CD14-positive monocyte (primary cell): Measurements from ENCODE around the gene SARNP. TPM values are rescaled to one million over a fixed set of nuclear protein-coding genes. Genes with fewer than 3 reads are reported as not detected.

ENCODE experiments used
- DNase-seq, 3 donors: peaks; one replicate each; pipeline ENCODE4 v3.0.0-alpha.2; 2011 to 2022
- H2AFZ ChIP-seq: 2 replicates; pipeline ENCODE4 v1.6.0; 2012; ENCODE audit warnings: mild to moderate bottlenecking, low read depth, low read length, inconsistent platforms; ENCODE audit not compliant: insufficient read depth, poor library complexity, severe bottlenecking
- H3K27ac ChIP-seq, 2 donors: 1 replicate in 1 of 2; 2 replicates in 1 of 2; pipeline ENCODE4 v1.5.1; 2012 to 2013; ENCODE audit warnings: low read length in 2 of 2, control low read depth in 1 of 2, inconsistent platforms in 1 of 2, low read depth in 1 of 2, mild to moderate bottlenecking in 1 of 2
- H3K27me3 ChIP-seq, 2 donors: one replicate each; pipeline versions ENCODE4 v1.6.0 to v1.6.1; 2011 to 2013; ENCODE audit warnings: low read length in 2 of 2; ENCODE audit not compliant: control insufficient read depth in 2 of 2, insufficient read depth in 2 of 2
- H3K36me3 ChIP-seq, 2 donors: replicated peaks in 1 of 2; 1 replicate in 1 of 2; 2 replicates in 1 of 2; pipeline versions ENCODE4 v1.5.1 to v1.6.1; 2012 to 2013; ENCODE audit warnings: low read length in 2 of 2, control low read depth in 1 of 2, inconsistent platforms in 1 of 2, mild to moderate bottlenecking in 1 of 2; ENCODE audit not compliant: insufficient read depth in 2 of 2, control insufficient read depth in 1 of 2
- H3K4me1 ChIP-seq, 2 donors: 1 replicate in 1 of 2; 2 replicates in 1 of 2; pipeline versions ENCODE4 v1.5.1 to v1.6.1; 2012 to 2013; ENCODE audit warnings: low read length in 2 of 2, control low read depth in 1 of 2, inconsistent platforms in 1 of 2, mild to moderate bottlenecking in 1 of 2, moderate library complexity in 1 of 2; ENCODE audit not compliant: insufficient read depth in 2 of 2, control insufficient read depth in 1 of 2
- H3K4me2 ChIP-seq: replicated peaks from 2 replicates; pipeline ENCODE3; 2012; ENCODE audit warnings: low read length, moderate library complexity, mild to moderate bottlenecking; ENCODE audit not compliant: poor library complexity, severe bottlenecking; ENCODE audit errors: extremely low read depth
- H3K4me3 ChIP-seq, 3 experiments: fragments of 200-600 bp in 1 of 3; sonication (generic) in 1 of 3; replicated peaks in 1 of 3; 1 replicate in 2 of 3; 2 replicates in 1 of 3; pipeline ENCODE4 v1.5.1; 2011 to 2013; ENCODE audit warnings: low read length in 3 of 3, mild to moderate bottlenecking in 3 of 3, control low read depth in 2 of 3, low read depth in 2 of 3, inconsistent platforms in 1 of 3, moderate library complexity in 1 of 3
- H3K79me2 ChIP-seq: 2 replicates; pipeline ENCODE4 v1.6.0; 2012; ENCODE audit warnings: mild to moderate bottlenecking, control low read depth, inconsistent platforms, low read length, moderate library complexity; ENCODE audit not compliant: insufficient read depth
- H3K9ac ChIP-seq: 2 replicates; pipeline ENCODE4 v1.6.0; 2017; ENCODE audit warnings: low read length, mild to moderate bottlenecking; ENCODE audit not compliant: insufficient read depth, poor library complexity, severe bottlenecking
- H3K9me3 ChIP-seq, 2 donors: replicated peaks in 1 of 2; 1 replicate in 1 of 2; 2 replicates in 1 of 2; pipeline versions ENCODE4 v1.5.1 to v1.6.1; 2012 to 2013; ENCODE audit warnings: low read length in 2 of 2, control low read depth in 1 of 2; ENCODE audit not compliant: control insufficient read depth in 1 of 2, insufficient read depth in 1 of 2
- H4K20me1 ChIP-seq: 2 replicates; pipeline ENCODE4 v1.6.0; 2012; ENCODE audit warnings: mild to moderate bottlenecking, low read length, control low read depth, moderate library complexity; ENCODE audit not compliant: insufficient read depth
- H3K27ac Mint-ChIP-seq, 7 donors: one replicate each; pipeline ENCODE4 v1.8.0; 2020; ENCODE audit warnings: mild to moderate bottlenecking in 7 of 7, mixed read lengths in 7 of 7, moderate library complexity in 6 of 7, inconsistent platforms in 2 of 7
- H3K27me3 Mint-ChIP-seq, 3 donors: one replicate each; pipeline ENCODE4 v1.8.0; 2021 to 2022; ENCODE audit warnings: low read depth in 3 of 3, mild to moderate bottlenecking in 3 of 3, mixed read lengths in 3 of 3, moderate library complexity in 3 of 3, inconsistent platforms in 1 of 3
- H3K36me3 Mint-ChIP-seq, 2 donors: one replicate each; pipeline ENCODE4 v1.8.0; 2020; ENCODE audit warnings: mixed read lengths in 2 of 2, inconsistent platforms in 1 of 2, mild to moderate bottlenecking in 1 of 2
- H3K4me1 Mint-ChIP-seq: one replicate; pipeline ENCODE4 v1.8.0; 2020; ENCODE audit warnings: mild to moderate bottlenecking, mixed read lengths
- H3K4me3 Mint-ChIP-seq, 2 donors: one replicate each; pipeline ENCODE4 v1.8.0; 2020; ENCODE audit warnings: mild to moderate bottlenecking in 2 of 2, mixed read lengths in 2 of 2, moderate library complexity in 1 of 2
- H3K9me3 Mint-ChIP-seq, 7 donors: one replicate each; pipeline ENCODE4 v1.8.0; 2020 to 2022; ENCODE audit warnings: mixed read lengths in 7 of 7, mild to moderate bottlenecking in 6 of 7, moderate library complexity in 6 of 7, inconsistent platforms in 2 of 7
- CTCF ChIP-seq: fragments of 200-600 bp; IDR thresholded peaks from one replicate; pipeline ENCODE4 v1.8.0; 2022; ENCODE audit warnings: antibody characterized with exemption, mild to moderate bottlenecking
- WGBS: methylation state at CpG from one replicate; pipeline ENCODE4 v1.1.5; 2013; ENCODE audit warnings: missing lambda C conversion rate; ENCODE audit not compliant: insufficient coverage; 5-methylcytosine and 5-hydroxymethylcytosine counted together
- intact Hi-C, 2 donors: fragments of 100-400 bp; cut with micrococcal nuclease; formaldehyde crosslinking; loops; one replicate each; pipeline versions ENCODE4 v1.15.0 to v1.15.1; 2023
- polyA plus RNA-seq, 3 donors: library from polyadenylated mRNA; depleted of rRNA in 1 of 3; unstranded in 2 of 3; stranded (reverse) in 1 of 3; fragments of 300-500 nt in 2 of 3; fragments of >200 nt in 1 of 3; fragmentation: Illumina TruSeq in 2 of 3; gene quantifications; 1 replicate in 2 of 3; 2 replicates in 1 of 3; pipeline ENCODE4 v1.2.3, GENCODE V29; 2012 to 2021

SARNP gene
- polyA plus RNA-seq, 3 donors = 28.9 to 139 (median 98.6) TPM

GRCh38 chr12:55847033-55847432, 29.5 kb upstream of the SARNP start:
- H3K4me1 ChIP-seq = peaks cover 29 to 33% of the 10 kb centered on the region in 2 donors
- H2AFZ ChIP-seq = no peak overlapping the region
- Mint-ChIP-seq H3K4me3 (no peak overlapping the region), H3K36me3 (no peaks in the 10 kb centered on the region), H3K4me1 (peaks cover 47% of the 10 kb centered on the region), H3K27ac (peak overlapping the region; percentile 90 to 97 (median 97)), H3K27me3 (peaks cover 1 to 5% (median 2%) of the 10 kb centered on the region in 3 donors), H3K9me3 (peaks cover 0 to 2% (median 0%) of the 10 kb centered on the region in 7 donors)
- intact Hi-C loops = loop anchor here in 1 of 2 donors (1.0 kb wide), 1 partner anchor 17 kb away; no protein-coding TSS in a partner anchor
- H3K79me2 ChIP-seq = no peaks in the 10 kb centered on the region
- peak overlapping the region; percentile 66 for H3K9ac ChIP-seq
- no peak for TF ChIP-seq CTCF
- peak; percentile 60 to 94 (median 73) for DNase-seq
- no peak overlapping the region for H3K4me2 ChIP-seq
- peak overlapping the region; percentile 73 to 92 for H3K27ac ChIP-seq
- H4K20me1 ChIP-seq = no peaks in the 10 kb centered on the region
- no peaks in the 10 kb centered on the region for H3K27me3 ChIP-seq
- no peak overlapping the region for H3K4me3 ChIP-seq
- no CpG with 5 or more reads among the region's 3 CpGs for WGBS
- H3K9me3 ChIP-seq = no peaks in the 10 kb centered on the region
- H3K36me3 ChIP-seq = no peaks in the 10 kb centered on the region

GRCh38 chr12:55845785-55846496, 28.4 kb upstream of the SARNP start:
- no peak for DNase-seq
- H3K36me3 Mint-ChIP-seq = no peaks in the 10 kb centered on the region

More at GRCh38 chr12:55845785-55846496, 28.4 kb upstream of the SARNP start:
- TF ChIP-seq CTCF = no peak
- peak overlapping the region in 5 of 7 donors; percentile 42 to 90 (median 79) for H3K27ac Mint-ChIP-seq
- H3K4me3 Mint-ChIP-seq = no peak overlapping the region
- H3K4me3 ChIP-seq = no peak overlapping the region
- no peaks in the 10 kb centered on the region for H3K9me3 ChIP-seq
- H3K9me3 Mint-ChIP-seq = peaks cover 0 to 2% (median 0%) of the 10 kb centered on the region in 7 donors
- H3K27me3 Mint-ChIP-seq = peaks cover 0 to 5% (median 2%) of the 10 kb centered on the region in 3 donors
- H3K36me3 ChIP-seq = no peaks in the 10 kb centered on the region
- intact Hi-C loops = no loop called here
- no peak overlapping the region for H2AFZ ChIP-seq
- H3K4me1 ChIP-seq = peaks cover 30 to 33% of the 10 kb centered on the region in 2 donors
- H3K27me3 ChIP-seq = no peaks in the 10 kb centered on the region
- no peak overlapping the region for H3K27ac ChIP-seq
- H3K4me1 Mint-ChIP-seq = peaks cover 53% of the 10 kb centered on the region
- no peak overlapping the region for H3K9ac ChIP-seq
- WGBS = 95% methylated on average over 4 of the region's 7 CpGs
- no peak overlapping the region for H3K4me2 ChIP-seq
- H4K20me1 ChIP-seq = no peaks in the 10 kb centered on the region
- H3K79me2 ChIP-seq = no peaks in the 10 kb centered on the region
